Measurements from ENCODE around the gene TIPARP.

DNA sequence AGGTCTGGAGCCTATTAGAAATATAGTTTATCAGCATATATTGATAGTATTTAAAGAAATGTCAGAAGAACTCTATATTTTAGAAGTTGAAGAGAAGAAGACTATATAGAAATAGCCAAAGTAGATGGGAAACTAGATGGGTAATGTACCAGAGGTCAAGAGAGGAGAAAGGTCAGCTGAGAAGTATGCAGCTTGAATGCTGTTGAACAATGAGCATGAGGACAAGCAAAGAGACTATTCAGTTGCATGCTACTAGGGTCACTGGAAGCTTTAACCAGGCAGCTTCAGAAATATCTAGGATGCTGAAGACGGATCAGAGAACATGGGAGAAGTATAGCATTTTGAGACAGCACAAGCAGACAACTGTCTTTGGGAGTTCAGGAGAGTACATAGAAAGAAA is 19.6 kb upstream of the TIPARP start:
- TF ChIP-seq, protein P1, sequence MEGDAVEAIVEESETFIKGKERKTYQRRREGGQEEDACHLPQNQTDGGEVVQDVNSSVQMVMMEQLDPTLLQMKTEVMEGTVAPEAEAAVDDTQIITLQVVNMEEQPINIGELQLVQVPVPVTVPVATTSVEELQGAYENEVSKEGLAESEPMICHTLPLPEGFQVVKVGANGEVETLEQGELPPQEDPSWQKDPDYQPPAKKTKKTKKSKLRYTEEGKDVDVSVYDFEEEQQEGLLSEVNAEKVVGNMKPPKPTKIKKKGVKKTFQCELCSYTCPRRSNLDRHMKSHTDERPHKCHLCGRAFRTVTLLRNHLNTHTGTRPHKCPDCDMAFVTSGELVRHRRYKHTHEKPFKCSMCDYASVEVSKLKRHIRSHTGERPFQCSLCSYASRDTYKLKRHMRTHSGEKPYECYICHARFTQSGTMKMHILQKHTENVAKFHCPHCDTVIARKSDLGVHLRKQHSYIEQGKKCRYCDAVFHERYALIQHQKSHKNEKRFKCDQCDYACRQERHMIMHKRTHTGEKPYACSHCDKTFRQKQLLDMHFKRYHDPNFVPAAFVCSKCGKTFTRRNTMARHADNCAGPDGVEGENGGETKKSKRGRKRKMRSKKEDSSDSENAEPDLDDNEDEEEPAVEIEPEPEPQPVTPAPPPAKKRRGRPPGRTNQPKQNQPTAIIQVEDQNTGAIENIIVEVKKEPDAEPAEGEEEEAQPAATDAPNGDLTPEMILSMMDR (IDR thresholded peaks at IDR 0.05) = no peak
- TF ChIP-seq POLR2A (IDR thresholded peaks at IDR 0.05) = no peak
